ENCODE results near the gene NUP50.

The NUP50 gene

GRCh38 chr22:45196926-45197605 is 33.3 kb downstream of the NUP50 start:
- no peak for DNase-seq

GRCh38 chr22:45197606-45198462 is 34.1 kb downstream of the NUP50 start:
- no peak for DNase-seq

GRCh38 chr22:45198463-45198795 is 34.7 kb downstream of the NUP50 start:
- no peak for DNase-seq

GRCh38 chr22:45199723-45200122 is 36.0 kb downstream of the NUP50 start:
- no peak for DNase-seq

GRCh38 chr22:45200230-45200629 is 36.5 kb downstream of the NUP50 start:
- no peak for DNase-seq

GRCh38 chr22:45200860-45201511 is 37.3 kb downstream of the NUP50 start:
- DNase-seq, result no peak

- no peak for DNase-seq
Observed at GRCh38 chr22:45201678-45202332, 38.1 kb downstream of the NUP50 start.

- no peak for DNase-seq
Observed at GRCh38 chr22:45202333-45203149, 38.8 kb downstream of the NUP50 start.

GRCh38 chr22:45203150-45203951 is 39.6 kb downstream of the NUP50 start:
- DNase-seq, result no peak

- no peak for DNase-seq
Observed at GRCh38 chr22:45204241-45204640, 40.5 kb downstream of the NUP50 start.

GRCh38 chr22:45204819-45205218 is 41.1 kb downstream of the NUP50 start:
- no peak for DNase-seq

GRCh38 chr22:45205276-45205925 is 41.7 kb downstream of the NUP50 start:
- no peak for DNase-seq

GRCh38 chr22:45206233-45206632 is 42.5 kb downstream of the NUP50 start:
- DNase-seq, result no peak

GRCh38 chr22:45207533-45207932 is 43.8 kb downstream of the NUP50 start:
- no peak for DNase-seq

GRCh38 chr22:45207981-45208664 is 44.4 kb downstream of the NUP50 start:
- DNase-seq, result no peak

- no peak for DNase-seq
Observed at GRCh38 chr22:45208696-45208992, 44.9 kb downstream of the NUP50 start.

- no peak for DNase-seq
Observed at GRCh38 chr22:45208993-45209838, 45.5 kb downstream of the NUP50 start.

GRCh38 chr22:45210174-45210573 is 46.4 kb downstream of the NUP50 start:
- no peak for DNase-seq

- DNase-seq, result no peak
Observed at GRCh38 chr22:45210577-45210976, 46.9 kb downstream of the NUP50 start.

- DNase-seq, result no peak
Observed at GRCh38 chr22:45210991-45211390, 47.3 kb downstream of the NUP50 start.

All from NCI-H187 treated with DMSO at 0.1 percent for 48 hours (cell line).